HepG2 (cell line): ENCODE data around the gene CLEC2D. TPM values are rescaled to one million over a fixed set of nuclear protein-coding genes. Genes with fewer than 3 reads are reported as not detected.

Experiments used
- HOXA7 ChIP-seq: sonication (generic); formaldehyde crosslinking; IDR thresholded peaks from 2 replicates; pipeline ENCODE4 v1.8.1; 2022; ENCODE audit warnings: mild to moderate bottlenecking, missing genetic modification reagents, moderate library complexity
- IRX3 ChIP-seq: sonication (generic); formaldehyde crosslinking; IDR thresholded peaks from 2 replicates; pipeline ENCODE4 v1.8.1; 2023; ENCODE audit warnings: mild to moderate bottlenecking, low read depth, missing genetic modification reagents, borderline replicate concordance
- MAZ ChIP-seq, 2 experiments: sonication (generic) in 1 of 2; formaldehyde crosslinking in 1 of 2; IDR thresholded peaks; 2 replicates each; pipeline versions ENCODE4 v1.5.0 to v1.6.1; 2012 to 2020; ENCODE audit warnings: low read depth in 2 of 2, mild to moderate bottlenecking in 2 of 2, borderline replicate concordance in 1 of 2, improper control_type of control experiment in 1 of 2, low read length in 1 of 2, missing genetic modification reagents in 1 of 2, moderate library complexity in 1 of 2
- PHF21A ChIP-seq: sonication (generic); formaldehyde crosslinking; IDR thresholded peaks from 2 replicates; pipeline ENCODE4 v1.5.0; 2020; ENCODE audit warnings: mild to moderate bottlenecking, missing genetic modification reagents
- SMARCE1 ChIP-seq: fragments of 450-650 bp; IDR thresholded peaks from 2 replicates; pipeline ENCODE4 v1.6.1; 2017; ENCODE audit warnings: borderline replicate concordance
- TGIF2 ChIP-seq: IDR thresholded peaks from 2 replicates; pipeline ENCODE4 v1.6.1; 2016; ENCODE audit warnings: control low read depth, missing compliant biosample characterization
- THAP9 ChIP-seq: sonication (generic); formaldehyde crosslinking; IDR thresholded peaks from 2 replicates; pipeline ENCODE4; 2020; ENCODE audit warnings: missing genetic modification reagents, mild to moderate bottlenecking, borderline replicate concordance
- ZBTB40 ChIP-seq, 2 experiments: fragments of 450-650 bp in 1 of 2; sonication (generic) in 1 of 2; formaldehyde crosslinking in 1 of 2; IDR thresholded peaks; 2 replicates each; pipeline versions ENCODE4 v1.6.1 to v1.8.0; 2016 to 2022; ENCODE audit warnings: antibody characterized with exemption in 1 of 2, mild to moderate bottlenecking in 1 of 2, missing genetic modification reagents in 1 of 2
- ZMAT5 ChIP-seq: sonication (generic); formaldehyde crosslinking; IDR thresholded peaks from 2 replicates; pipeline ENCODE4 v1.5.0; 2020; ENCODE audit warnings: mild to moderate bottlenecking, low read depth, missing genetic modification reagents, borderline replicate concordance
- ZNF644 ChIP-seq: IDR thresholded peaks from 2 replicates; pipeline ENCODE4 v1.6.1; 2016; ENCODE audit warnings: low read depth
- ZNF891 ChIP-seq: sonication (generic); formaldehyde crosslinking; IDR thresholded peaks from 2 replicates; pipeline ENCODE4 v1.5.0; 2020; ENCODE audit warnings: mild to moderate bottlenecking, missing genetic modification reagents
- polyA plus RNA-seq, 8 experiments: library from polyadenylated mRNA; depleted of rRNA in 3 of 8; stranded (reverse) in 7 of 8; unstranded in 1 of 8; fragments of >200 nt; fragmentation: Illumina TruSeq in 4 of 8; extraction: Trizol in 4 of 8; gene quantifications; 2 replicates each; pipeline versions ENCODE4 v1.2.1 to v1.2.3, GENCODE V29; 2011 to 2016; ENCODE audit warnings: low read depth in 4 of 8, missing spikeins in 1 of 8, mixed read lengths in 1 of 8; ENCODE audit not compliant: insufficient read depth in 1 of 8
- total RNA-seq, 5 experiments: library from RNA; depleted of rRNA; stranded (reverse); fragments of >200 nt; fragmentation: Illumina TruSeq; extraction: Trizol; gene quantifications; 2 replicates each; pipeline ENCODE4 v1.2.3, GENCODE V29; 2016; ENCODE audit warnings: low read depth in 1 of 5

The CLEC2D gene
- total and polyA plus RNA-seq, 2 of the 13 experiments (the other 11 are each of a cell fraction or from before 2014, with no cell fraction given) = 2.5 to 8.6 TPM

GRCh38 chr12:9647825-9648700 lies 21.4 kb upstream of the CLEC2D start (continued):
- TF ChIP-seq ZBTB40 (IDR thresholded peaks at IDR 0.05) (no peak), ZBTB40 (CRISPR knock-in tag; IDR thresholded peaks at IDR 0.05) (0 out of 2 replicates have a peak, but pooled peaks have one; percentile 62), ZNF644 (CRISPR knock-in tag) (no peak), ZNF891 (CRISPR knock-in tag) (peak; percentile 76; the same call in 1 of the 2 replicates), THAP9 (CRISPR knock-in tag) (0 out of 2 replicates have a peak, but pooled peaks have one; percentile 31), IRX3 (CRISPR knock-in tag) (peak; percentile 78; the same call in 1 of the 2 replicates), MAZ (IDR thresholded peaks at IDR 0.05; ENCODE audit: borderline replicate concordance, low read depth, low read length) (peak; percentile 90), MAZ (CRISPR knock-in tag; IDR thresholded peaks at IDR 0.05; ENCODE audit: low read depth) (peak; percentile 84), SMARCE1 (no peak), HOXA7 (no peak), ZMAT5 (CRISPR knock-in tag) (no peak), TGIF2 (peak; percentile 69; the same call in 1 of the 2 replicates), PHF21A (peak; percentile 67)
